Caki2 (cell line): ENCODE data around the gene FBLN2. TPM values are rescaled to one million over a fixed set of nuclear protein-coding genes. Genes with fewer than 3 reads are reported as not detected.

ENCODE experiments used
- DNase-seq: peaks from one replicate; pipeline ENCODE4 v3.0.0-alpha.2; 2015; ENCODE audit warnings: low read depth
- in situ Hi-C: cut with HindIII; loops from 2 replicates; pipeline ENCODE4 v1.10.0; 2016; ENCODE audit warnings: low sequenced_read_pairs, low pct_unique_long_range_greater_than_20kb, mixed read lengths
- total RNA-seq: library from RNA; depleted of rRNA; stranded (reverse); fragments of >200 nt; shearing (Covaris generic); gene quantifications from 2 replicates; pipeline ENCODE4 v1.2.3, GENCODE V29; 2014; ENCODE audit warnings: low replicate concordance

The FBLN2 gene
- total RNA-seq, 1 experiment from 2014 or later = 0.10 TPM

DNA sequence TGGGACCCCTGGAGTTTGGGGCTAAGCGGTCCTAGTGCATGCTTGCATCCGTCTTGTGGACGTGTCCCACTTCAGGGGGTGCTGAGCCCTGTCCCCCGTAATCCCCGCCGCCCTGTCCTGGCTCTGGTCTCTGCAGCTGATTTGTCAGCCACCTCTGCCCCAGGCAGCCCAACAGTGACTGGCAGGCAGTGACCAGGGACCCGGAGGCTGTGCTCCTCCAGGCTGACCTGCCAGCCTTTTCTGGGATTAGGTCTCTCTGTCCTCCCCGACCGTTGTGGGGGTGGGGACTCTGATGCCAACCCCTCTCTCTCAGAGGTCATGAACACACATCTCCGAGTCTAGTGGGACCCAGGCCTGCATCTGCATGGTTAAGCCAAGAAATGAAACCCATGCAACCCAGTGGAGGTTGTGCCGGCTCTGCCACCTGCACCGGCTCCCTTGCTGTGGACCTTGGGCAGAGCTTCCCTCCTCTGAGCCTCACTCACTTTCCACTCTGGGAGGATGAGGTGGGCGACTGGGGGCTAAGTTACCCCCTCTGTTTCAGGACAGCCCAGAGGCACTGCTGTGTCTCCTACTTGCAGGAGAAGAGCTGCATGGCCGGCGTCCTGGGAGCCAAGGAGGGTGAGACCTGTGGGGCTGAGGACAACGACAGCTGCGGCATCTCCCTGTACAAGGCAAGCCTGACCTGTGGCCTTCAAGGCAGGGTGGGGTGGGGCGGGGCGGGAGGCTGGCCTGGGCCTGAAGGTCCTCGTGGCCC, 60.2 kb downstream of the FBLN2 start:
- in situ Hi-C loops = no loop called here
- no peak for DNase-seq

DNA sequence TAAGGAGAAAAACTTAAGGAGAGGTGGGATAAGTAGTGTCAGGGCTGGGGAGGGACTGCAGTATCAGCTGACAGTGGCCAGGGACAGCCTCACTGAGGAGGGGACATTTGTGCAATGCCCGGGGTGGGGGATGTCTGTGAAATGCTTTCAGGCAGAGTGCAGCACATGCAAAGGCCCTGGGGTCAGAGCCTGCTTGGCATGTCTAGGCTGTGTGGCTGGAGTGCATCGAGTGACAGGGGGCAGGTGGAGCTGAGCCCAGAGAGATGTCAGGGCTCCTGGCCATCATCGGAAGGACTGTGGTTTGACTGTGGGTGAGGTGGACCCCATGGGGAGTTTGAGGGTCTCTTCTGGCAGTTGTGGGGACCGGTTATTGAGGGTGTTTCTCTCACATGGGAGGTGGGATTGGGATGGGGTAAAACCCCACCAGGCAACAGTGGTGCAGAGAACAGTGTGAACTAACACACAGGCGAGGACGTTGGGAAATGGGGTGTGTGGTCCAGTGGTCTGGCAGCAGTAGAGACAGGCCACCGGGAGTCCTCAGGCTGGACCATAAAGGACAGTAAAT, 61.2 kb downstream of the FBLN2 start:
- in situ Hi-C loops = no loop called here
- no peak for DNase-seq

DNA sequence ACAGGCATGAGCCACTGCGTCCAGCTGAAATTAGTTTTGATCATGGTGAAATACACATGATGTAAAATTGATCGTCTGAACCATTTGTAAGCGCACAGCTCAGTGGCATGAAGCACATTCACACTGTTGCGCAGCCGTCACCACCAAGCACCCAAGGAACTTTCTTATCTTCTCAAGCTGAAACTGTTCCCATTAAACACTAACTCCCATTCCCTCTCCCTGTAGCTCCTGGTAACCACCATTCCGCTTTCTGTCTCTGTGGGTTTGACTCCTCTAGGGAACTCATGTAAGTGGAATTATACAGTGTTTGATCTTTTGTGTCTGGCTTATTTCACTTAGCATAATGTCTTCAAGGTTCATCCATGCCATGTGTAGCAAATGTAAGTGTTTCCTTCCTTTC, 62.3 kb downstream of the FBLN2 start:
- in situ Hi-C loops = no loop called here
- DNase-seq = no peak

DNA sequence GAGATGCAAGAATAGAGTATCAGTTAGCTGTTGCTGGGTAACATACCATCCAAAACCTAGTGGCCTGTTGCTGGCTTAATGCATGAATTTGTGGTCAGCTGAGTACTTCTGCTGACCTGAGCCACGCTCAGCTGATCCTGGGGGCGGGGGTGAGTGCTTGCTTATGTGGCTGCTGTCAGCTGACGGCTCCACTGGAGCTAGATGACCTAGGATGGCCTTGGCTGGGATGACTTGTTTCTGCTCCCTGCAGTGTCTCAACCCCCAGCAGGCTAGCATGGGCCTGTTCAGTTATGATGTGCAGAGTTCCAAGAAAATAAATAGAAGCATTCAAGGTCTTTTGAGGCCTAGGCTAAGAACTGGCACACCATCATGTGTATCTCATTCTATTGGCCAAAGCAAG, 63.9 kb downstream of the FBLN2 start:
- DNase-seq = no peak
- in situ Hi-C loops = no loop called here

DNA sequence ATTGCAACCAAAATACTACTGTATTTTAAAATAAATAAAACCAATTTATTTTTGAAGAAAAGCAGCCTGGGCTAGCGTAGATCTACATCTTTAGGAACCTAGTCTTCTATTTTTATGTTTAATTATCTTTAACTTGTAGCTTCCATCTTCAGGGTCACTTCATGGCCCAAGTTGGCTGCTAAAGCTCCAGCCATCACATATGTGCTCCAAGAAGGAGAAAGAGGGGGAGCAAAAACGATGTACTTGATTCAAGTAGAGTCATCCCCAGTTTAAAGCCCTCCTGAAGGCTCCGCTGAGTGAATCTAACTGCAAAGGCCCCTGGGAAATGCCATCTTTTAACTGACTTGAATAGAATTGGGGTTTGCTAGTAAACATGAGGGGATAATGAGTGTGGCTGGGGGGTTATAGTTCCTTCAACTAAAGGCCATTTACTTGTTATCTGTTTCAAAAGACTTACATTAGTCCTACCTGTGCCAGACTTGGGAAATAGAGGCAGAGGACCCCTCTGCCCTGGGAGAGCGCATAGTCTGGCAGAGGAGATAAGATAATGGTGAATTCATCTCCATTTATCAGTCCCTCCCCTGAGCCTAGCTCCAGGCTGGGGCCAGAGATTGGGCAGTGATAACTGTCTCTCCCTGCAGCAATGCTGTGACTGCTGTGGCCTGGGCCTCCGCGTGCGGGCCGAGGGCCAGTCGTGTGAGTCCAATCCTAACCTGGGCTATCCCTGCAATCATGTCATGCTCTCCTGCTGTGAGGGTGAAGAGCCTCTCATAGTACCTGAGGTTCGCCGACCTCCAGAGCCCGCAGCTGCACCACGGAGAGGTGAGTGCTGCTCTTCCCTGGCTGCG, 64.6 kb downstream of the FBLN2 start:
- in situ Hi-C loops = no loop called here
- no peak for DNase-seq

DNA sequence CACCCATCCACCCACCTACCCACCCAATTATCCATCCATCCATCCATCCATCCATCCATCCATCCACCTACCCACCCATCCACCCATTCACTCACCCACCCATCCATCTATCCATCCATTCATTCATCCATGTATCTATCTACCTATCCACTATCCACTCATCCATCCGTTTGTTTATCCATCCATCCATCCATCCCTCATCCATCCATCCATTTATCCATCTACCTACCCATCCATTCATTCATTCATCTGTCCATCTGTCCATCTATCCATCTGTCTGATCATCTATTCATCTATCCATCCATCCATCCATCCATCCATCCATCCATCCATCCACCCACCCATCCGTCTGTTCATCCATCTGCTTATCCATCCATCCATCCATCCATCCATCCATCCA, 65.7 kb downstream of the FBLN2 start:
- no peak for DNase-seq

DNA sequence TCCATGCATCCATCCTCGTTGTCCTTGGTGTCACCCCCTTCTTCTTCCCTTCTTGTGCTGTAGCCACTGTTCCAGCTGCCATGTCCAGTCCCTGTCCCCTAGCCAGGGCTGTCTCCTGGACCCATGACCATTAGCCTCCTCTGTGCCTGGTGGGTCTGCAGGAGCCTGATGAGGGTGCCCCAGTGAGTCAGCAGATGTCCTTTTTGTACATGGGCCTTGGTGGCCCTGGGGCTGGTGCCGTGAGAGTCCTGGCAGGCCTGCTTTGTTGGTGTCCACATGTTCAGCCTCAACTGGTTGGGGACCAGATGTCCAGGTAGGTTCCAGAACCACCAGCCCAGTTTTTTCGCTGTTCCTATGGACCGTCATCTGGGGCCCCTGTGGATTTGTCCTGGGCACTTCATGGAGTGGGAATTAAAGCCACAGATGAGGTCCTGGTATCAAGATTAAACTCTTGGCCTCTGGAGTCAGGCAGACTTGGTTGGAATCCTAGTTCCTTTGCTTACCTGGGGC, 66.1 kb downstream of the FBLN2 start:
- DNase-seq = no peak
- in situ Hi-C loops = no loop called here

More for the DNA sequence above, 65.7 kb downstream of the FBLN2 start:
- in situ Hi-C loops = no loop called here

DNA sequence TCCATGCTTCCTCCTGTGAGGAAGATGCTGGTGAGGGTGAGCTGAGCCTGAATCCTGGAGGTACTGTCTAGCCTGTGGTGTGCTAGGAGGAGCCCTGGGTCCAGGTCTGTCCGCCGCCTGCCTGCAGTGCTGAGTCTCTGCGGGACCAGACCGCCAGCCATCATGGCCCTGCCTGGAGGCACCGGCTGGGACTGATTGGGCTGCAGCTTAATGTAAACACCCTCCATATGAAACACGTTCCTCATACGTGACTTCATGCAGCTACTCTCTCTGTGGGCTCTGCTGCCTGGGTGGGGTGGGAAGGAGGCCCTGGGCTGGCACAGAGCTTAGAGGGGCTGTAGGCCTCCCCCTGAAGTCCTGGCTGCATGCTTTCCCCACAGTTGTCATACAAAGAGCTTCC, 67.4 kb downstream of the FBLN2 start:
- in situ Hi-C loops = no loop called here
- no peak for DNase-seq

DNA sequence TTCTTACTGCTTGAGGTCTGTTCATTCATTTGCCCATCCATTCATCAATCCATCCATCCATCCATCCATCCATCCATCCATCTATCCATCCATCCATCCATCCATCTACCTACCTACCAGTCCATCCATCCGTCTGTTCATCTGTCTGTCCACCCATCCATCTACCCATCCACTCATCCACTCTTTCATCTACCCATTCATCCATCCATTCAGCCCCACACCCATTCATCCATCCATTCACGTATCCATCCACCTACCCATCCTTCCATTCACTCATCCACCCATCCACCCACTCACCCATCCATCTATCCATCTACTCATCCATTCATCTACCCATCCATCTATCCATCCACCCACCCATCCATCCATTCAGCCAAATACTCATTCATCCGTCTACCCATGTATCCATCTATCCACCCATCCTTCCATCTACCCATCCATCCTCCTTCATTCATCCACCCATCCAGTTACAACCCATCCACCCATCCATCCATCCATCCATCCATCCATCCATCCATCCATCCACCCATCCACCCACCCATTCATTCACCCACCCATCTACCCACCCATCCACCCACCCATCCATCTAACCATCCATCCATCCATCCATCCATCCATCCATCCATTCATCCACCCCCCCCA, 68.3 kb downstream of the FBLN2 start:
- in situ Hi-C loops = no loop called here
- DNase-seq = no peak

DNA sequence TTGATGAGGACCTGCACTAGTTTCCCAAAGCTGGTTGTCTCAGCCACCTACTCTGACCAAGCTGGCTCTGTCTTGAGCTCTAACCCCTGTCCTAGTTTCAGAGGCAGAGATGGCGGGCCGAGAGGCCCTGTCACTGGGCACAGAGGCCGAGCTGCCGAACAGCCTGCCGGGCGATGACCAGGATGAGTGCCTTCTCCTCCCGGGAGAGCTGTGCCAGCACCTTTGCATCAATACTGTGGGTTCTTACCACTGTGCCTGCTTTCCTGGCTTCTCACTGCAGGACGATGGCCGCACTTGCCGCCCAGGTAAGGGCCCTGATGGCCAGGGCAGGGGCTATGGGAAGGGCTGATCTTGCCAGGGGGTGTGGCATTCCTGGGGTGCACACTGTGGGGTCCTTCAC, 69.1 kb downstream of the FBLN2 start:
- DNase-seq = no peak
- in situ Hi-C loops = no loop called here

DNA sequence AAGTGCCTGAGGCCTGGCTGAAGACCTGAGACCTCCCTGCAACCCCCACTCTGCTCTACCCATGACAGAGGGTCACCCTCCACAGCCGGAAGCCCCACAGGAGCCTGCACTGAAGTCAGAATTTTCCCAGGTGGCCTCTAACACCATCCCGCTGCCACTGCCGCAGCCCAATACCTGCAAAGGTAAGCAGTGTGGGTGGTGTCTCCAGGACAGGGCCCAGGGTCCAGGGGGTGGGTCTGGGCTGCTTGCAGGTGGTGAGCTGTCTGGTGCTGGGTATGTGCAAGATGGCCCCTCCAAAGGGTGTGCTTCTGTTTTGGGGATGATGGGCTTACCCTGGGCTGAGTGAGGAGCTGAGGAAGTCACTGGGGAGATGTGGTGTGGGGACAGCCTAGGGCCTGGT, 69.9 kb downstream of the FBLN2 start:
- in situ Hi-C loops = no loop called here
- DNase-seq = no peak

DNA sequence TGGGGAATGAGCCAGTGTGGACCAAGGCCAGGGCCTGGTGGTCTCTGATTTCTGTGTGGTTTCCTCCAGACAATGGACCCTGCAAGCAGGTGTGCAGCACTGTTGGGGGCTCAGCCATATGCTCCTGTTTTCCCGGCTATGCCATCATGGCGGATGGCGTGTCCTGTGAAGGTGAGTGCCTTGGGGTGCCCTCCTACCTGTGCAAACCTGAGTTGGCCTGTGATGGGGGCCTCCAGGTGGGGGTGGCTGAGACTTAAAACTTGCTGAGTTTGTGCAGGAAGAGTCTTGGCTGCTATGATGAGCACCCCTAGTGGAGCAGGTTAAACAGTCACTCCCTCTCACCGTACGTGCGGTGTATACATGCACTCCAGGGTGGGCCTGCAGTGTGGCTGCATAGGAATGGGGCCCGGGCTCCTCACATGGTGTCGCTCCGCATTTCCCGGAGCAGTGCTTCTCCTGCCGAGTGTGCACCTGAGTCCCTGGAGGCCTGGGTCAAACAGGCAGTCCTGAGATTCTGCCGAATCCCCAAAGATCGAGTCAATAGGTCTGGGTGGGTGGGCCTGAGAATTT, 70.8 kb downstream of the FBLN2 start:
- in situ Hi-C loops = no loop called here
- no peak for DNase-seq

DNA sequence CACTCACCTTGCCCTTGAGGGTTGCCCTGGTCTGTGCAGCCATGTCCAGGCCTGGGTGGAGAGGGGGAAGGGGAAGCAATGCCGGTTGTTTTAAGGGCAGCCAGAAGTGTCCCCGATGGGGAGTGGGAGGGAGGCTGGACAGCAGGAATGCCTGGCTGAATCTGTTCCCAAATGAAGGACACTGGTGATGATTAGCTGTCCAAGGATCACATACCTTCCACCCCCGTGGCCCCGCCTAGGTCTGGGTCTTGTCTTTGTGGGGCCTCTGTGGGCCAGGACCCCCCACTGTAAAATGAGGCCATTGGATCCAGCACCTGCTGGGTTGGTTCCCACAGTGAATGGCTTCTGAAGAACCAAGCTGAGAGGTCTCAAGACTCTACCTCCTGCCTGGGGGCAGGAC, 71.4 kb downstream of the FBLN2 start:
- in situ Hi-C loops = no loop called here
- no peak for DNase-seq

DNA sequence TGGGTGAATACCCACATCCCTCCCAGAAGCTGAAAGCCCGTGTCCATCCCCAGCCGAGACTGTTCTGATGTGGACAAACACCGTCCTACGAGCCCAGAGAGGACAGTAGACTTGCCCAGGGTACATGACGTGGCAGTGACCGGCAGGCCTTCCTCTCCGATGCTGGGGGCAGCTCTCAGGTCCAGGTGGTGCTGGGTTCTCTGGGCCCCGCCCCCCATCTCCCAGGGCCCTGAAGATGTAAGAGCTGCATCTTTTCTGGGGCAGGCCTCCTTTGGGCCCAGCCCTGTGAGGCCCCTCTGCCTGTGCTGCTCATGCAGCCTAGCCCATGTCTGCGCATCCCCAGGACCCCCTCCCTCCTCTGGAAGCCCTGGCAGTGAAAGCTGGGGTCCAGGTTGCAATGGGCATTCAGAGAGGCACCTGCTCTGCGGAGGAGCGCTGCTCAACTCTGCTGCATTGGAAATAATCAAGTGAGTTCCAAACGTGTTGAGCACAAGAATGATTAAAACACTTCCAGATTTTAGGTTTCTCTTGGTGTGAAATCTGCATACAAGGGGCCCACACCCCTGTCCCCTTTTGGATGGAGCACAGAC, 71.9 kb downstream of the FBLN2 start:
- in situ Hi-C loops = no loop called here
- no peak for DNase-seq

DNA sequence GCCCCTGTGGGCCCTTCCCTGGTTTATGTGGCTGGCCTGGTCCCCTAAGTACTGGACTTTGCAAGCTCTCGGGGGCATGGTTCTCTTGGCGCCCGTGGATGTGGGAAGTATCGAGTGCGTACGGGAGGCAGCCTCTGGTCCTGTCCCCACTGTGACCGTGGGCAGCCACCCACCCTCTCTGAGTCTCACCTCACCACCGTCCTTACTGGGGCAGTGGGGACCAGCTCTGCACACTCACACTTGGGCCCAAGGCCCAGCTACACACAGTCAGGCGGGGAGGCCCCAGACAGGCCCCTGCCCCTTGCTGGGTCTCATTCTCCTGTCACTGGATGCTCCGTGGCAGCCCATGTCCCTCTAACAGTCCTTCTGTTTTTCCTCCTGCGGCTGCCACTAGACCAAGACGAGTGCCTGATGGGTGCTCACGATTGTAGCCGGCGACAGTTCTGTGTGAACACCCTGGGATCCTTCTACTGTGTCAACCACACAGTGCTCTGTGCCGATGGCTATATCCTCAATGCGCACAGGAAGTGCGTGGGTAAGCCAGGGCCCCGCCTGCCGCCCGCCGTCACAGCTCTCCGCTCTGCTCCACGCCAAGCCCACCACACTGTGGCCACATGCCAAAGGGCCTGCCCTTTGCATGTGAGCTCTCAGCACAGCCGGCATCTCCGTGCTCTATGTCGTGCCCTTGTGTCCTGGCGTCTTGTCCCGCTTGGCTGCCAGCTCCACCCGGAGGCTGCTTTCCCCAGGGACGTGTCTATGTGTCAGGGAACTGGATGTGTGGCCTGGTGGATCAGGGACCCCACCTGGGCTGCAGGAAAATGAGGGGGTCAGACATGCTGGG, 72.7 kb downstream of the FBLN2 start:
- DNase-seq = no peak
- in situ Hi-C loops = no loop called here

DNA sequence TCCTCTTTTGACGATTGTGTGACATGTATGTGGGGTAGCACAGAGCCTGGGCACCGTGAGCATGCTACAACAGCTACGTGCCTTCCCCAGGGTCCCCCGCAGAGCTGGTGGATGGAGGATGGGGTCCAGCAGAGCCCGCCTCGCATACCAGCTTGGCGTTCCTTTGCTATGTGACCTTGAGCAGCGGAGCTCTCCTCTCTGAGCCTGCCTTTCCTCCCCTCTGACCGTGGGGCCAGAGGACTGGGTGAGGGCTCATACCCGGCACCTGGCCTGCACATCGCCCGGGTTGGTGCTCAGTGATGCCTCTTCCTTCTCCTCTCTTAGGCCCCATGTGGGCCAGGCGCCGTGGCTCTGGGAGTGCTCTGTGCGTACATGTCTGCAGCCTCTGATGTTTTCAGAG, 73.4 kb downstream of the FBLN2 start:
- in situ Hi-C loops = no loop called here
- DNase-seq = no peak

DNA sequence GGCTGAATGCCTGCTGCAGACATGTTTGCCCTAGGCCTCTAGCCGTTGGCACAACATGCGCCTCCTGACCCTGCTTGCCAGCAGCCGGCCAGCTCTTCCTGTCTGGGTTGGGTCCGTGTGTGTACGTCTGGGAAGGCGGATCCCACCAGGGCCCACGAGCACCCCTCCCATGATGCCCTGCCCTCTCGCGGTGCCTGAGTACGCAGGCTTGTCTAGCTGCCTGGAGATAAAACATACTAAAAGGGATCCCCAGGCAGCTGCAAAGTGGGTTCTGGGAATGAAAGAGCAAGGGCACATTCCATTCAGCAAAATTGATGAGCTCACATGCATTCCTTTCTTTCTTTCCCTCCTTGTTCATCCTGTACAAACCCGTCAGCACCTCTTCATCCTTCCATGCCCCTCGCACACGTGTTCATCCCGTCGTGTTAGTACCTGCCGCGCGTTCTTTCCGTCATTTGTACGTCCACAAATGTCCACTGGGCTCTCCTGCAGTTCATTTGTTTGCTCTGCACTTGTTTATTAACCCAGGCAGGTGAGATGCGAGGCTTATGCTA, 74.3 kb downstream of the FBLN2 start:
- in situ Hi-C loops = no loop called here
- no peak for DNase-seq
